HUES6 (cell line): ENCODE data around the gene RAI14.
"Not testable (repeated sequence)": the region's sequence is repeated elsewhere in the genome, so short reads cannot be mapped to it uniquely, and the experiment has no call there.

Experiments
- H3K27ac ChIP-seq: 2 replicates; pipeline ENCODE4 v1.7.0; 2013; ENCODE audit warnings: low read depth, mild to moderate bottlenecking, low read length, inconsistent platforms
- H3K27me3 ChIP-seq: 2 replicates; pipeline ENCODE4 v1.6.1; 2013; ENCODE audit warnings: low read length; ENCODE audit not compliant: control insufficient read depth, insufficient read depth
- H3K36me3 ChIP-seq: 2 replicates; pipeline ENCODE4 v1.6.1; 2013; ENCODE audit warnings: low read length; ENCODE audit not compliant: control insufficient read depth, insufficient read depth
- H3K4me1 ChIP-seq: 2 replicates; pipeline ENCODE4 v1.6.1; 2013; ENCODE audit warnings: low read length; ENCODE audit not compliant: control insufficient read depth, insufficient read depth
- H3K4me3 ChIP-seq: 2 replicates; pipeline ENCODE4 v1.5.1; 2013; ENCODE audit warnings: low read depth, low read length
- H3K9ac ChIP-seq: one replicate; pipeline ENCODE4 v1.6.1; 2013; ENCODE audit warnings: mild to moderate bottlenecking, low read length
- H3K9me3 ChIP-seq: 2 replicates; pipeline ENCODE4 v1.6.1; 2013; ENCODE audit warnings: low read depth, low read length; ENCODE audit not compliant: control insufficient read depth, insufficient read depth

Gene RAI14

DNA sequence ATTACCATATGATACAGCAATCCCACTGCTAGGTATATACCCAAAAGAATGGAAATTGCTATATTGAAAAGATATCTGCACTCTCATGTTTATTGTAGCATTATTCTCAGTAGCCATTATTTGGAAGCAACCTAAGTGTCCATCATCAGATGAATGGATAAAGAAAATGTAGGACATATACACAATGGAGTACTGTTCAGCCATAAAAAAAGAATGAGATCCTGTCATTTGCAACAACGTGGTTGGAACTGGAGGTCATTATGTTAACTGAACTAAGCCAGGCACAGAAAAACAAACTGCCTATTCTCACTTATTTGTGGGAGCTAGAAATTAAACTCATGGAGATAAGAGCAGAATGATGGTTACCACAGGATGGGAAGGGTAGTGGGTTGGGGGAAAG lies 119.8 kb downstream of the RAI14 start:
- no peaks in the 10 kb centered on the region for H3K4me1 ChIP-seq
- no peak overlapping the region for H3K27ac ChIP-seq
- H3K9ac ChIP-seq, result no peak overlapping the region
- peaks cover 14% of the 10 kb centered on the region for H3K36me3 ChIP-seq
- no peak overlapping the region for H3K4me3 ChIP-seq
- peaks cover 25% of the 10 kb centered on the region for H3K9me3 ChIP-seq
- no peaks in the 10 kb centered on the region for H3K27me3 ChIP-seq

DNA sequence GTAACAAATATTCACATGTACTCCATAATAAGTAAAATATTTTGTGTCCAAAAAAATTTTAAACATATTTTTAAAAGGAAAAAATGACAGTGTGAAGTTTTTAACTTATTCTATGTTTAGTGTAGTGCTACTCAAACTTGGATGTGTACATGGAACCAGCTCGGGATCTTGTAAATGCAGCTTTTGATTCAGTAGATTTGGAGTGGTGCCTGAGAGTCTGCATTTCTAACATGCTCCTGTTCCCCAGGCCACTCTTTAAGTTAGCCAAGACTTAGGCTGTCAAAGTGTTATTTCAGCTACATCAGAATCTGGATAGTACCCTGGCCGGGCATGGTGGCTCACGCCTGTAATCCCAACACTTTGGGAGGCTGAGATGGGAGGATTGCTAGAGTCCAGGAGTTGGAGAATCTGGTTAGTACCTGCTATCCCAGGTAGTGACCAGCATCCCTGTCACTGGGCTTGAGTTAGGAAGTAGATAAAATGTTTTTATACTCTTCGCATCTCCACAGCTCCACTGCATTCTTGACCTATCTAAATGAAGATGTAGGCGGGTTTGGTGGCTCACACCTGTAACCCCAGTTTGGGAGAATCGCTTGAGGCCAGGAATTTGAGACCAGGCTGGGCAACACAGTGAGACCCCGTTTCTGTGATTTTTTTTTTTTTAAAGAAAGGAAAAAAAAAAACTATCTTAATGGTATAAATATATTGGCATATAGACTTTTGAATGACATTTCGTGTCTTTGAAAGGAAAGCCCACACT lies 122.1 kb downstream of the RAI14 start:
- Histone ChIP-seq H3K27ac (no peak overlapping the region), H3K4me1 (no peaks in the 10 kb centered on the region), H3K27me3 (no peaks in the 10 kb centered on the region), H3K4me3 (no peak overlapping the region), H3K9ac (no peak overlapping the region), H3K36me3 (peaks cover 14% of the 10 kb centered on the region; the same call in 1 of the 2 replicates), H3K9me3 (peaks cover 43% of the 10 kb centered on the region)

DNA sequence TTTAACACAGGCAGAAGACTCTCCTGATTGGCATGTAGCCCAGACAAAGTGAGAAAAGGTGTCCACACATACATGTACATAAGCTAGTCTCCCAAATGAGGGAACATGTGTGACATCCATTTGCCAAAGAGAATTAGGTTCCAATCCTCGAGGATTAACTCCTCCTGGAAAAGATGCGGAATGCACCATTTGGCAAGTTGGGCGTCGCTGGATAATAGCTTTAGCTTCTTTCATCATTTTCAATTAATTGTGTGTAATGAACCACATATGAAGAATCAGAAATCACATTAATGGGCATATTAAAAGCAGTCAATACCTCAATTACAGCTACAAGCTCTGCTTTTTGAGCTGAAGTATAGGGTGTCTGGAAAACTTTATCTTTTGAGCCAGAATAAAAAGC lies 127.8 kb downstream of the RAI14 start:
- H3K4me3 ChIP-seq, H3K4me1 ChIP-seq, H3K27me3 ChIP-seq, H3K27ac ChIP-seq, H3K9ac ChIP-seq: not testable (repeated sequence)
- Histone ChIP-seq H3K36me3 (peaks cover 19% of the 10 kb centered on the region), H3K9me3 (peaks cover 46% of the 10 kb centered on the region)

DNA sequence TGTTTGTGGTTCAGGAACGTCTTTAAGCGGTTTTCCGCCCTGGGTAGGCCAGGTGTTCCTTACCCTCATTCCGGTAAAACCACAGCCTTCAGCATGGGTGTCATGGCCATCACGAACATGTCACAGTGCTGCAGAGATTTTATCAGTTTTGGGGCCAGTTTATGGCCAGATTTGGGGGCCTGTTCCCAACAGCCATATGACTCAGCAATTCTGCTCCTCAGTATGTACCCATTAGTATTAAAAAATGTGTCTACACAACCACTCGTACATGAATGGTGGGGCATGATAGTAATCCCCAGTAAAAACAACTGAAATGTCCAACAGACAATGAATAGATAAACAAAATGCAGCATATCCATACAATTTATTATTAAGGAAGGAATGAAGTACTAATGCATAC lies 130.9 kb downstream of the RAI14 start:
- peaks cover 39% of the 10 kb centered on the region for H3K9me3 ChIP-seq

DNA sequence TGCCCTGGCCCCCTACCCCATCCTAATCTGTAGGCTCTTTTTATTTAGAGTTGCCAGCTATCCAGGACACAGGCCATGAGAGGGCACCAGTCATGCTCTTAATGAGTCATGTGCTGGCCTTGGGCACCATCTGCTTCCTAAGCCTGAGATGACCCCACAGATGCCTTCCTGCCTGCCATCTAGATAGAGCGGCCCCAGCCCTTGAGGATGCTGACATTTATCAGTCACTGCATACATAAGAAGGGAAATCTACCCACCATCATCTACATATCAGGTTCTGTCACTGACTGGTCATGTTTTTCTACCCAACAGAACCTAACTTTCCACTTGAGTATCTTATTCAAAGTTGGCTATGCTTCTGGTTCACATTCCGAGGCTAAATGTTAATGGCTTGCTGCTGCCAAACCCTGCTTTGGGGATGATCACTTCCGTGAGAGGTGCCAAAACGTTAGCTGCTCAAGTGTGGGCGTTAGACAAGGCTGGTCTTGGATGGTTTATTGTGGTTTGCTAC lies 132.9 kb downstream of the RAI14 start:
- H3K4me1 ChIP-seq, result peaks cover 6% of the 10 kb centered on the region; the same call in 1 of the 2 replicates
- peaks cover 12% of the 10 kb centered on the region for H3K36me3 ChIP-seq
- no peaks in the 10 kb centered on the region for H3K27me3 ChIP-seq
- H3K9ac ChIP-seq, result no peak overlapping the region
- H3K4me3 ChIP-seq, result no peak overlapping the region
- peaks cover 26% of the 10 kb centered on the region for H3K9me3 ChIP-seq
- no peak overlapping the region for H3K27ac ChIP-seq

More for the DNA sequence above, 130.9 kb downstream of the RAI14 start:
- H3K36me3 ChIP-seq, result peaks cover 21% of the 10 kb centered on the region
- H3K9ac ChIP-seq, result no peak overlapping the region
- no peaks in the 10 kb centered on the region for H3K27me3 ChIP-seq
- H3K27ac ChIP-seq, result no peak overlapping the region
- peaks cover 6% of the 10 kb centered on the region; the same call in 1 of the 2 replicates for H3K4me1 ChIP-seq
- no peak overlapping the region for H3K4me3 ChIP-seq

DNA sequence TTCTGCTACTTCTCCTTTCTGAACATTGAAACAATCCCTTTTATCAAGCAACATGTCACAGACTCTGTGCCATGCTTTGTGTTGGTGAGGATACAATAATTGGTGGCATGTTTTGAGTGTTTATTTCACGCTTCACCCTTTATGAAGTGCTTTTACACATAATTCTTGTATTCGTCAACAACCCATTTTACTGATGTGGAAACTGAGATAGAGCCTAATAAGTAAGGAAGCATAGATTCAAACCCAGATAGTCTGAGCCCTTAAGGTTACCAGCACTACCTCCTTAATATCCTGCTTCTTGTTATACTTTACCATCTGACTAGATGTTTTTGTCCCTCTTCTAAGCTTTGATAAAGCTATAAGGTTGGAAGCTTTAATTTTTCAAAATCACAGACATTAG lies 133.5 kb downstream of the RAI14 start:
- H3K36me3 ChIP-seq, result peaks cover 13% of the 10 kb centered on the region
- H3K9ac ChIP-seq, result no peak overlapping the region
- no peak overlapping the region for H3K27ac ChIP-seq
- H3K4me1 ChIP-seq, result peaks cover 6% of the 10 kb centered on the region; the same call in 1 of the 2 replicates
- no peak overlapping the region for H3K4me3 ChIP-seq
- H3K9me3 ChIP-seq, result peaks cover 23% of the 10 kb centered on the region
- H3K27me3 ChIP-seq, result no peaks in the 10 kb centered on the region

DNA sequence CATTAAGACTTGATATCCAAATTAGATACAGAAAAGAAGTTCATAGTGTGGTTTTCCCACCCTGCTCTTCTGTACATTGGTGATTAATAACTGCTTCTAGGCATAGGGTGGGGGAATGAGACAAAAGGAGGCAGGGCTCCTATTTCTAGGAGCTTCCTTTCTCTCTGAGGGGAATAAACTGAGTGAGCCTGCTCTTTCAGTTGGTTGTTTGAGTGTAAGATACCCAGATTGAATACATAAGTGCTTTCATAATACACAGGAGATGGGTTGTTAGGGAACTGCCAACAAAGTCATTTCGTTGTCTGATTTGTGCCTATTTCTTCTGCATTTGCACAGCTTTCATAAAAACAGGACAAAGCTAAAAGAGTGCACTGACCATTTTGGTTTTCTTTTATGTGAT lies 133.9 kb downstream of the RAI14 start:
- no peak overlapping the region for H3K4me3 ChIP-seq
- H3K27me3 ChIP-seq, result no peaks in the 10 kb centered on the region
- no peak overlapping the region for H3K27ac ChIP-seq
- peaks cover 18% of the 10 kb centered on the region for H3K36me3 ChIP-seq
- H3K9me3 ChIP-seq, result peaks cover 23% of the 10 kb centered on the region
- H3K9ac ChIP-seq, result no peak overlapping the region
- H3K4me1 ChIP-seq, result peaks cover 6% of the 10 kb centered on the region; the same call in 1 of the 2 replicates

DNA sequence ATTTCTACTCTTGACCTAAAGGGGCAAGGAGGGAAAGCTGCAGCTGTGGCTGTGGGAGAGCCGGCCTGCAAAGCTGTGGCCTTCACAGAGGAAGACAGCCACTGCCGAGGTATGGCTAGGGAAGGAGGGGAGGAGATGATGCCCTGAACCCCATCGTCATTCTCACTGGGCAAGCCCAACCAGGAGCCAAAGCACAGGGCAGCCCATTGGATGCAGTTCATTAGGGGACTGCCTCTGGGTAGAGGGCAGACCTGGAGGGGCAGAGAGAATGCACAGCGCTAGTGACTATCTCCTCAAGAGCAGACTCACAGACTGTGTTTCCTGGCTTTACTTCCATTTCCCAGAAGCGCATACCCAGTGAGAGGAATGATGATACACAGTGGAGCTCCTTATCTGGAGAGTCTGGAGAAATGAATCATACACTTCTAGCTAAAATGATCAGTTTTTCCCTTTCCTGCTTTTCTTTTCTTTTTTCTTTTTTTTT lies 135.7 kb downstream of the RAI14 start:
- Histone ChIP-seq H3K27me3 (no peaks in the 10 kb centered on the region), H3K4me1 (peaks cover 6% of the 10 kb centered on the region; the same call in 1 of the 2 replicates), H3K9me3 (peaks cover 7% of the 10 kb centered on the region), H3K36me3 (peaks cover 31% of the 10 kb centered on the region), H3K9ac (no peak overlapping the region), H3K4me3 (no peak overlapping the region), H3K27ac (no peak overlapping the region)

DNA sequence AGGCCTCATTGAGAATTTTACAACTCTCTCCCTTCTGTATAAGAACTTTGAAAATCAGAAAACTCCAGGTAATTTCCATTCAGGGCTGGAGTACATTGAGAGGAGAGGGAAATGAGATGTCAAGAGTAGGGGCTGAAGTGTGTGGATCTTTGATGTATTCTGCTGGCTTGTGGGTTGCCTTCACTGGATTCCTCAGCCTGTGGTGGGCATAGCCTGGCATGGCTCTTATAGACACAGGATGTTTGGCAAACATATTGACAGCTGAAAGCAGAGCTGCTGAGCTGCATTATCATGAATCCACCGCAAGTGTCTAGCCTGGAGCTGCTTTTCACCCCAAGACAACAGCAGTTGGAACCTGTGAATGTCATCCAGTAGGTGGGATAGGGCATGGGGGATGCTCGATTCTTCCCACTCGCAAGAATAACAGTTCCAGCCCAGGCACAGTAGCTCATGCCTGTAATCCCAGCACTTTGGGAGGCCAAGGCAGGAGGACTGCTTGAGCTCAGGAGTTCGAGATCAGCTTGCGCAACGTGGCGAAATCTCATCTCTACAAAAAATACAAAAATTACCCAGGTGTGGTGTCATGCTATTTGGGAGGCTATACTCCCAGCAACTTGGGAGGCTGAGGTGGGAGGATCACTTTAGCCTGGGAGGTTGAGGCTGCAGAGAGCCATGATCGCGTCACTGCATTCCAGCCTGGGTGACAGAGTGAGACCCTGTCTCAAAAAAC lies 146.9 kb downstream of the RAI14 start:
- Histone ChIP-seq H3K4me1 (peaks cover 18% of the 10 kb centered on the region), H3K36me3 (peaks cover 79% of the 10 kb centered on the region), H3K9me3 (no peaks in the 10 kb centered on the region), H3K27ac (no peak overlapping the region), H3K9ac (no peak overlapping the region), H3K27me3 (no peaks in the 10 kb centered on the region), H3K4me3 (no peak overlapping the region)

DNA sequence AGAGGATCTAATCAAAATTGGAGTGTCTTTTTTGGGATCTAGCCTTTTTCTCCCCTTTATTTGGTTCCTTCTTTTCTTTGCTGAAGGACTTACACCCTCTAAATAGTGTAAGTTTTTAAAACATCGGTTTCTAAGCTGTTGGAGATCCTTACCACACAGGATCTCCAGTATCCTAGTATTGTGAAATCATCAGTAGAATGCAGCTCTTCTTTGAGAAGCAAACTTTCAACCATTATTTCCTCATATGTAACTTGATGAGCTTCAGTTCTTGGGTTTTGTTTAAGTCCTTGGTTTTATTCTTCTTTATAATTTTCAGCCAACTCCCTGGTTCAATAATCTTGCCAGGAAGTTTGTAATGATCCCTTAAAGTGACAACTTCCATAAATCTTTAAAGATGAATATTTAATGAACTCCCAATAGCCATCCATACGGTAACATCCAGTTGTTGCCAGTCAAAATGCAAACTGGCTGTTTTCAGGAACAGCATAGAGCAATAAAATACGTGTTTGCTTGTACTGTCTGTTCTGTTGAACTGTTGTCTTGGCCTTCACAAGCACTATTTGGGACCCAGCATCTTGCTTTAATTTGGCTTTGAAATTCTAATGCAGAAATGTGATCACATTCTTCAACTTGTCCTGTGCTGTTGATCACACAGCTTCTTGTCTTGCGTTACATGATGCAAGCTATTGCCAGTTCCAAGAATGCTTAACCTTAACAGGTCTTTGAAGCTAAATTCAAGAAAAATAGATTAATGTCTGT lies 148.0 kb downstream of the RAI14 start:
- no peak overlapping the region for H3K27ac ChIP-seq
- H3K4me1 ChIP-seq, result peaks cover 18% of the 10 kb centered on the region
- H3K27me3 ChIP-seq, result no peaks in the 10 kb centered on the region
- H3K9ac ChIP-seq, result no peak overlapping the region
- peaks cover 80% of the 10 kb centered on the region for H3K36me3 ChIP-seq
- H3K9me3 ChIP-seq, result no peaks in the 10 kb centered on the region
- no peak overlapping the region for H3K4me3 ChIP-seq
